Keratinocyte (primary cell): Measurements from ENCODE around the gene CCDC83. TPM values are rescaled to one million over a fixed set of nuclear protein-coding genes. Genes with fewer than 3 reads are reported as not detected.

ENCODE experiments used
- DNase-seq: peaks from one replicate; pipeline ENCODE4 v3.0.0-alpha.2; 2011; ENCODE audit warnings: low read depth, missing footprints, low spot score
- FAIRE-seq: peaks from 2 replicates; lab custom pipeline; 2011; peaks lifted over from hg19 to GRCh38; lab: Jason Lieb, UNC
- H2AFZ ChIP-seq: 2 replicates; pipeline ENCODE4 v1.6.0; 2012; ENCODE audit warnings: low read length, control low read depth, inconsistent platforms; ENCODE audit not compliant: control insufficient read depth
- H3K27ac ChIP-seq: 2 replicates; pipeline ENCODE4 v1.5.1; 2011; ENCODE audit warnings: low read length; ENCODE audit not compliant: control insufficient read depth, insufficient read depth
- H3K27me3 ChIP-seq: 3 replicates; pipeline ENCODE4 v1.6.0; 2011; ENCODE audit warnings: low read length; ENCODE audit not compliant: control insufficient read depth, insufficient read depth; ENCODE audit errors: extremely low read depth
- H3K36me3 ChIP-seq, 2 experiments: 2 replicates in 1 of 2; 3 replicates in 1 of 2; pipeline ENCODE4 v1.5.1; 2011; ENCODE audit warnings: low read length in 2 of 2, mild to moderate bottlenecking in 1 of 2; ENCODE audit not compliant: control insufficient read depth in 2 of 2, insufficient read depth in 2 of 2; ENCODE audit errors: extremely low read depth in 1 of 2
- H3K4me1 ChIP-seq: 3 replicates; pipeline ENCODE4 v1.5.1; 2011; ENCODE audit warnings: low read length; ENCODE audit not compliant: control insufficient read depth, insufficient read depth; ENCODE audit errors: extremely low read depth
- H3K4me2 ChIP-seq: 3 replicates; pipeline ENCODE4 v1.6.0; 2011; ENCODE audit warnings: low read depth, low read length; ENCODE audit not compliant: control insufficient read depth, insufficient read depth; ENCODE audit errors: extremely low read depth
- H3K4me3 ChIP-seq, 3 experiments: fragments of 200-600 bp in 1 of 3; sonication (generic) in 1 of 3; 2 replicates in 2 of 3; 3 replicates in 1 of 3; pipeline ENCODE4 v1.5.1; 2011 to 2016; ENCODE audit warnings: low read length in 3 of 3, mild to moderate bottlenecking in 3 of 3, control low read depth in 2 of 3, inconsistent platforms in 1 of 3, low read depth in 1 of 3, mixed read lengths in 1 of 3, mixed run types in 1 of 3, moderate library complexity in 1 of 3; ENCODE audit not compliant: control insufficient read depth in 2 of 3, insufficient read depth in 2 of 3; ENCODE audit errors: extremely low read depth in 1 of 3
- H3K79me2 ChIP-seq: 2 replicates; pipeline ENCODE4 v1.6.0; 2012; ENCODE audit warnings: low read length; ENCODE audit not compliant: control insufficient read depth, insufficient read depth
- H3K9ac ChIP-seq: 3 replicates; pipeline ENCODE4 v1.6.0; 2011; ENCODE audit warnings: low read length; ENCODE audit not compliant: control insufficient read depth, insufficient read depth; ENCODE audit errors: extremely low read depth
- H3K9me1 ChIP-seq: 3 replicates; pipeline ENCODE4 v1.6.0; 2011; ENCODE audit warnings: low read length; ENCODE audit not compliant: control insufficient read depth, insufficient read depth; ENCODE audit errors: extremely low read depth
- H3K9me3 ChIP-seq: 2 replicates; pipeline ENCODE4 v1.5.1; 2012; ENCODE audit warnings: low read depth, low read length; ENCODE audit not compliant: control insufficient read depth
- H4K20me1 ChIP-seq: 3 replicates; pipeline ENCODE4 v1.6.0; 2011; ENCODE audit warnings: low read length; ENCODE audit not compliant: control insufficient read depth, insufficient read depth; ENCODE audit errors: extremely low read depth
- CTCF ChIP-seq, 3 experiments: IDR thresholded peaks in 1 of 3; conservative IDR thresholded peaks in 1 of 3; optimal IDR thresholded peaks in 1 of 3; 2 replicates in 2 of 3; 3 replicates in 1 of 3; pipeline versions ENCODE3 to v1.5.1; 2011; ENCODE audit warnings: low read length in 3 of 3, mild to moderate bottlenecking in 3 of 3, moderate library complexity in 2 of 3, control low read depth in 1 of 3, inconsistent platforms in 1 of 3; ENCODE audit not compliant: insufficient read depth in 2 of 3; ENCODE audit errors: extremely low read depth in 1 of 3
- EZH2 ChIP-seq: IDR thresholded peaks from one replicate; pipeline ENCODE4 v1.6.1; 2012; ENCODE audit warnings: inconsistent platforms, mild to moderate bottlenecking, low read length, moderate library complexity
- dilution Hi-C: fragments of 300-500 bp; cut with MboI; formaldehyde crosslinking; loops from one replicate; pipeline ENCODE4 v1.7.0; 2020; ENCODE audit warnings: low sequenced_read_pairs; ENCODE audit not compliant: extremely low pct_ligation_motif_present
- polyA plus RNA-seq, 5 experiments: library from polyadenylated mRNA; depleted of rRNA in 3 of 5; stranded (reverse) in 3 of 5; stranded (forward) in 1 of 5; unstranded in 1 of 5; fragments of >200 nt; gene quantifications; 1 replicate in 1 of 5; 2 replicates in 3 of 5; 3 replicates in 1 of 5; pipeline versions ENCODE4 v1.2.1 to v1.2.3, GENCODE V29; 2011 to 2012; ENCODE audit warnings: missing spikeins in 2 of 5, low read depth in 1 of 5, low replicate concordance in 1 of 5

CCDC83 gene
- polyA plus RNA-seq, 1 donor (not counting 4 experiments of a cell fraction or from before 2014, with no cell fraction given): not detected

- no peaks in the 10 kb centered on the region for H3K27me3 ChIP-seq
- H3K9me3 ChIP-seq: no peaks in the 10 kb centered on the region
- dilution Hi-C loops: no loop called here
- no peak overlapping the region for H3K4me2 ChIP-seq
- no peak overlapping the region for H3K27ac ChIP-seq
- no peak overlapping the region for H3K4me3 ChIP-seq
- H3K79me2 ChIP-seq: no peaks in the 10 kb centered on the region
- no peaks in the 10 kb centered on the region for H3K36me3 ChIP-seq
- FAIRE-seq: no peak
- no peaks in the 10 kb centered on the region for H4K20me1 ChIP-seq
- H3K4me1 ChIP-seq: peaks cover 2% of the 10 kb centered on the region
- no peak overlapping the region for H2AFZ ChIP-seq
- TF ChIP-seq EZH2 (no peak), CTCF (optimal IDR thresholded peaks at IDR 0.05 in 1 of 3, IDR thresholded peaks at IDR 0.05 in 1 of 3, conservative IDR thresholded peaks at IDR 0.05 in 1 of 3; ENCODE audit: extremely low read depth in 1 of 3, insufficient read depth in 2 of 3, low read length in 3 of 3) (no peak)
- no peak for DNase-seq
- no peaks in the 10 kb centered on the region for H3K9me1 ChIP-seq
- H3K9ac ChIP-seq: no peak overlapping the region
Observed at GRCh38 chr11:85884581-85885021, 29.4 kb downstream of the CCDC83 start.

GRCh38 chr11:85886089-85887056 is 31.2 kb downstream of the CCDC83 start:
- no peaks in the 10 kb centered on the region for H3K36me3 ChIP-seq
- H3K9me1 ChIP-seq: no peaks in the 10 kb centered on the region
- no peak overlapping the region for H3K4me3 ChIP-seq
- H2AFZ ChIP-seq: no peak overlapping the region
- no peak overlapping the region for H3K27ac ChIP-seq
- H4K20me1 ChIP-seq: no peaks in the 10 kb centered on the region
- dilution Hi-C loops: no loop called here
- peaks cover 10% of the 10 kb centered on the region for H3K4me1 ChIP-seq
- H3K9me3 ChIP-seq: no peaks in the 10 kb centered on the region
- H3K9ac ChIP-seq: no peak overlapping the region
- DNase-seq (no peak), FAIRE-seq (no peak)
- H3K4me2 ChIP-seq: no peak overlapping the region
- no peaks in the 10 kb centered on the region for H3K79me2 ChIP-seq
- TF ChIP-seq CTCF (optimal IDR thresholded peaks at IDR 0.05 in 1 of 3, IDR thresholded peaks at IDR 0.05 in 1 of 3, conservative IDR thresholded peaks at IDR 0.05 in 1 of 3; ENCODE audit: extremely low read depth in 1 of 3, insufficient read depth in 2 of 3, low read length in 3 of 3): no peak
- no peak for TF ChIP-seq EZH2
- no peaks in the 10 kb centered on the region for H3K27me3 ChIP-seq
